Measurements from ENCODE around the gene BASP1.
A peak's percentile ranks its signal among the peaks of the same experiment; 100 is the strongest.

The BASP1 gene

GRCh38 chr5:17269201-17269600 is 51.8 kb downstream of the BASP1 start:
- TF ChIP-seq, protein P1, sequence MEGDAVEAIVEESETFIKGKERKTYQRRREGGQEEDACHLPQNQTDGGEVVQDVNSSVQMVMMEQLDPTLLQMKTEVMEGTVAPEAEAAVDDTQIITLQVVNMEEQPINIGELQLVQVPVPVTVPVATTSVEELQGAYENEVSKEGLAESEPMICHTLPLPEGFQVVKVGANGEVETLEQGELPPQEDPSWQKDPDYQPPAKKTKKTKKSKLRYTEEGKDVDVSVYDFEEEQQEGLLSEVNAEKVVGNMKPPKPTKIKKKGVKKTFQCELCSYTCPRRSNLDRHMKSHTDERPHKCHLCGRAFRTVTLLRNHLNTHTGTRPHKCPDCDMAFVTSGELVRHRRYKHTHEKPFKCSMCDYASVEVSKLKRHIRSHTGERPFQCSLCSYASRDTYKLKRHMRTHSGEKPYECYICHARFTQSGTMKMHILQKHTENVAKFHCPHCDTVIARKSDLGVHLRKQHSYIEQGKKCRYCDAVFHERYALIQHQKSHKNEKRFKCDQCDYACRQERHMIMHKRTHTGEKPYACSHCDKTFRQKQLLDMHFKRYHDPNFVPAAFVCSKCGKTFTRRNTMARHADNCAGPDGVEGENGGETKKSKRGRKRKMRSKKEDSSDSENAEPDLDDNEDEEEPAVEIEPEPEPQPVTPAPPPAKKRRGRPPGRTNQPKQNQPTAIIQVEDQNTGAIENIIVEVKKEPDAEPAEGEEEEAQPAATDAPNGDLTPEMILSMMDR (IDR thresholded peaks at IDR 0.05), result no peak
- no peaks in the 10 kb centered on the region for H3K27me3 ChIP-seq

GRCh38 chr5:17272111-17272510 is 54.7 kb downstream of the BASP1 start:
- Histone ChIP-seq H3K27ac (peak overlapping the region; percentile 73), H3K27me3 (no peaks in the 10 kb centered on the region), H3K9me3 (no peaks in the 10 kb centered on the region), H3K4me1 (ENCODE audit: control insufficient read depth in 1 of 2, insufficient read depth in 1 of 2, low read depth in 1 of 2, low read length in 1 of 2) (peaks cover 26 to 48% of the 10 kb centered on the region in 2 experiments), H3K36me3 (peaks cover 29% of the 10 kb centered on the region), H3K4me3 (ENCODE audit: low read depth in 1 of 2, low read length in 1 of 2) (no peak overlapping the region)
- TF ChIP-seq, protein P1 (IDR thresholded peaks at IDR 0.05), result no peak

More at GRCh38 chr5:17269201-17269600, 51.8 kb downstream of the BASP1 start:
- Histone ChIP-seq H3K9me3 (no peaks in the 10 kb centered on the region), H3K4me1 (ENCODE audit: control insufficient read depth in 1 of 2, insufficient read depth in 1 of 2, low read depth in 1 of 2, low read length in 1 of 2) (peaks cover 39 to 73% of the 10 kb centered on the region in 2 experiments), H3K36me3 (peaks cover 5% of the 10 kb centered on the region), H3K4me3 (ENCODE audit: low read depth in 1 of 2, low read length in 1 of 2) (no peak overlapping the region), H3K27ac (peak overlapping the region; percentile 73)

- TF ChIP-seq, protein P1 (IDR thresholded peaks at IDR 0.05), result no peak
- Histone ChIP-seq H3K4me3 (ENCODE audit: low read depth in 1 of 2, low read length in 1 of 2) (no peak overlapping the region), H3K4me1 (ENCODE audit: control insufficient read depth in 1 of 2, insufficient read depth in 1 of 2, low read depth in 1 of 2, low read length in 1 of 2) (peaks cover 15 to 34% of the 10 kb centered on the region in 2 experiments), H3K36me3 (peaks cover 41% of the 10 kb centered on the region), H3K27me3 (no peaks in the 10 kb centered on the region), H3K9me3 (no peaks in the 10 kb centered on the region), H3K27ac (peak overlapping the region; percentile 32)
Measured at GRCh38 chr5:17275289-17276158, 58.1 kb downstream of the BASP1 start.

DNA sequence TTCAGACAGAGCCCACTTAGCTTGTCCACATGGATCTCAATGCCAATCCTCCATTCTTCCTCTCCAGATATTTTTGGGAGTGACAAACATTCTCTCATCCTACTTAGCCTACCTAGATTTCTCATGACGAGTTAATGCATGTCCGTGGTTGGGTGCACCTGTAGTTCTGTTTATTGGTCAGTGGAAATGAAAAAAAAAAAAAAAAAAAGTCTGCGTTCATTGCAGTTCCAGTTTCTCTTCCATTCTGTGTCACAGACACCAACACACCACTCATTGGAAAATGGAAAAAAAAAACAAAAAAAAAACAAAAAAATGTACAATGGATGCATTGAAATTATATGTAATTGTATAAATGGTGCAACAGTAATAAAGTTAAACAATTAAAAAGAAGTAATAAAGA is 59.0 kb downstream of the BASP1 start:
- Histone ChIP-seq H3K36me3 (peaks cover 41% of the 10 kb centered on the region), H3K4me1 (ENCODE audit: control insufficient read depth in 1 of 2, insufficient read depth in 1 of 2, low read depth in 1 of 2, low read length in 1 of 2) (peaks cover 12 to 33% of the 10 kb centered on the region in 2 experiments), H3K4me3 (ENCODE audit: low read depth in 1 of 2, low read length in 1 of 2) (no peak overlapping the region), H3K9me3 (no peaks in the 10 kb centered on the region), H3K27me3 (no peaks in the 10 kb centered on the region), H3K27ac (peak overlapping the region; percentile 63)
- TF ChIP-seq, protein P1 (IDR thresholded peaks at IDR 0.05), result no peak

DNA sequence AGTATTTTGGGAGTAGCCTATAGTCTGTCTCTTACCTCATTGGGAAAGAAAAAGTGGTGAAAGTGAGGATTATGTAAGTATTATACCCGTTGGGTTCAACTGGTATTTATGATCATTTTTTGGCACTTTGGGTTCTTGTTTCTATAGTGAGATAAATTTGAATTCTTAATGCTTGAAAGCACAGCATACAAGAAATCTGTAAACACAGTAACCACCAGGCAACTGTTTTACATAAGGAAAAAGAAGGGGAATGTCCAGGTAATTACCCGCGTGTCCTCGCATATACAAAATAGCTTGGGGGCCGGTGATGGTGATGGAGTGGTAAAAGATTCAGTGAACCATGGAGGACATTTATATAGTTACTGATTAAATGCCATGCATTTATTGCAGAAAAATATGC is 60.5 kb downstream of the BASP1 start:
- Histone ChIP-seq H3K27me3 (no peaks in the 10 kb centered on the region), H3K4me3 (ENCODE audit: low read depth in 1 of 2, low read length in 1 of 2) (no peak overlapping the region), H3K36me3 (peaks cover 41% of the 10 kb centered on the region), H3K4me1 (ENCODE audit: control insufficient read depth in 1 of 2, insufficient read depth in 1 of 2, low read depth in 1 of 2, low read length in 1 of 2) (peaks cover 11 to 27% of the 10 kb centered on the region in 2 experiments), H3K27ac (peak overlapping the region; percentile 63), H3K9me3 (no peaks in the 10 kb centered on the region)
- TF ChIP-seq, protein P1 (IDR thresholded peaks at IDR 0.05), result no peak
